K562 (cell line): ENCODE results near the gene PLRG1.

Source experiments
- CBX3 ChIP-seq, 2 experiments: IDR thresholded peaks; 1 replicate in 1 of 2; 2 replicates in 1 of 2; pipeline ENCODE4 v1.6.1; 2012; ENCODE audit warnings: inconsistent platforms in 2 of 2, low read length in 2 of 2, borderline replicate concordance in 1 of 2, control low read depth in 1 of 2
- CTCF ChIP-seq, 3 experiments: IDR thresholded peaks in 2 of 3; conservative IDR thresholded peaks in 1 of 3; 2 replicates each; pipeline ENCODE4 v1.5.1; 2011 to 2012; ENCODE audit warnings: low read length in 3 of 3, mild to moderate bottlenecking in 3 of 3, control low read depth in 2 of 3, improper control_type of control experiment in 1 of 3, inconsistent platforms in 1 of 3, low read depth in 1 of 3, mixed read lengths in 1 of 3, moderate library complexity in 1 of 3; ENCODE audit not compliant: insufficient read depth in 2 of 3
- EGR1 ChIP-seq: fragments of 450-650 bp; conservative IDR thresholded peaks from 2 replicates; pipeline ENCODE4 v1.6.1; 2017; ENCODE audit warnings: mild to moderate bottlenecking
- HDGF ChIP-seq: fragments of 450-650 bp; IDR thresholded peaks from 2 replicates; pipeline ENCODE4 v1.6.1; 2016
- MAX ChIP-seq: sonication (generic); formaldehyde crosslinking; IDR thresholded peaks from 2 replicates; pipeline ENCODE4 v1.9.0; 2022; ENCODE audit warnings: mild to moderate bottlenecking, missing genetic modification reagents
- MEF2D ChIP-seq: conservative IDR thresholded peaks from 2 replicates; pipeline ENCODE4 v1.6.1; 2016; ENCODE audit warnings: low read depth, missing genetic modification characterization, missing compliant biosample characterization
- POLR2A ChIP-seq: fragments of 450-650 bp; conservative IDR thresholded peaks from 2 replicates; pipeline ENCODE4 v1.6.1; 2016
- RNF219 ChIP-seq: fragments of 250-450 bp; sonication (Bioruptor Pico); IDR thresholded peaks from 2 replicates; pipeline ENCODE4 v1.5.0; 2022; ENCODE audit warnings: mild to moderate bottlenecking
- SIRT6 ChIP-seq: IDR thresholded peaks from one replicate; pipeline ENCODE4 v1.6.1; 2012; ENCODE audit warnings: low read depth, mild to moderate bottlenecking, control low read depth, inconsistent platforms, low read length, moderate library complexity
- ZNF280A ChIP-seq: fragments of 450-650 bp; IDR thresholded peaks from 2 replicates; pipeline ENCODE4 v1.6.1; 2018; ENCODE audit warnings: mild to moderate bottlenecking, low read depth; ENCODE audit not compliant: partially characterized antibody
- ZNF398 ChIP-seq: fragments of 250-450 bp; sonication (Bioruptor Pico); IDR thresholded peaks from 2 replicates; pipeline ENCODE4 v1.8.0; 2021; ENCODE audit warnings: moderate library complexity, mild to moderate bottlenecking, inconsistent platforms
- ZNF584 ChIP-seq: fragments of 200-800 bp; sonication (Bioruptor generic); IDR thresholded peaks from 2 replicates; pipeline ENCODE4 v1.6.1; 2016; ENCODE audit warnings: low read depth, mild to moderate bottlenecking, missing genetic modification characterization, missing compliant biosample characterization

- TF ChIP-seq MAX (CRISPR knock-in tag) (no peak), HDGF (no peak), RNF219 (no peak), CBX3 (IDR thresholded peaks at IDR 0.05; ENCODE audit: borderline replicate concordance in 1 of 2, low read length in 2 of 2) (no peak), ZNF398 (CRISPR knock-in tag) (no peak), ZNF584 (CRISPR knock-in tag) (no peak), CTCF (IDR thresholded peaks at IDR 0.05 in 2 of 3, conservative IDR thresholded peaks at IDR 0.05 in 1 of 3; ENCODE audit: insufficient read depth in 2 of 3, low read depth in 1 of 3, low read length in 3 of 3) (no peak), SIRT6 (no peak), MEF2D (no peak), EGR1 (no peak), ZNF280A (no peak), POLR2A (no peak)
Measured at GRCh38 chr4:154593868-154594267, 43.7 kb upstream of the PLRG1 start.
